ENCODE results near the gene WWC1. TPM values are rescaled to one million over a fixed set of nuclear protein-coding genes. Genes with fewer than 3 reads are reported as not detected.

WWC1 gene
- total and polyA plus RNA-seq, 9 of the 15 experiments (the other 6 are each of a cell fraction or from before 2014, with no cell fraction given), result under 0.01 to 0.54 (median 0.42) TPM; not detected in 6

DNA sequence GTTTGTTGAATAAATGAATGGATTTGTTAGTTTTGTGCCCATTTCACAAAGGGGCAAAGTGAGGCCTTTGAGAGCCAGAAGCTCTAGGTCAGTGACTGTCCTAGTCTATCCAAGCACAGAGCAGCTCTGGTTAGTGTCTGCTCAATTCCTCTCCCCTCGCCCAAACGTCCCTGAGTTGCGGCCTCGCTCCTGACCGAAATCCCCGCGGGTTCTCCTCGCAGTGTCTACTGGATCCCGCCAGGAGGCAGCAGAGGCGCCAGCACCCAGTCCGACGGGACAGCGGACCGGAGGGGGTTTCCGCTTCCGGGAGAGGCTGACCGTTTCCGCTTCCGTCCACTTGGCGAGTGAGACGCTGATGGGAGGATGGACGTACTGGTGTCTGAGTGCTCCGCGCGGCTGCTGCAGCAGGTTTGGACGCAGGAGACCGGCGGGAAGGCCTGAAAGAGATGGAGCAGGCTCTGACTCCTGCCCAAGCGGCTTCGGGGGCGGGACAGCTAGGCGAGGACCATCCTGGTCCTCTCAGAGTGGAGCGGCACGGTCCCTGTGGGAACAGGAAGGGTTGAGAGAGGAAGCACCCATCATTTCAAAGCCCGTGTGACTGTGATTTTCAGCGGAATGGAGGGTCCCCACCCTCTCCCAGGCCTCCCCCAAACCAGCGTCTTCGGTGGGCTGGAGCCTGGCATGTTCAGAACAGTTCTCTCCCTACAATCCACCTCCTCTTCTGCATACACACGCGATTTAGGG, 194.9 kb downstream of the WWC1 start, which contains the start of gene RARS1 (continued):
- TF ChIP-seq E2F3 (CRISPR knock-in tag; IDR thresholded peaks at IDR 0.05) (no peak), CBFA2T3 (IDR thresholded peaks at IDR 0.05) (no peak), FOXM1 (IDR thresholded peaks at IDR 0.05; ENCODE audit: low read depth) (no peak), FOXM1 (CRISPR knock-in tag; IDR thresholded peaks at IDR 0.05; ENCODE audit: low read depth) (no peak), MBD2 (IDR thresholded peaks at IDR 0.05; ENCODE audit: borderline replicate concordance, low read depth) (peak; percentile 82), ESRRB (CRISPR knock-in tag; IDR thresholded peaks at IDR 0.05; ENCODE audit: borderline replicate concordance) (no peak), LARP7 (IDR thresholded peaks at IDR 0.05) (0 out of 2 replicates have a peak, but pooled peaks have one; percentile 56), NCOR1 (IDR thresholded peaks at IDR 0.05) (no peak; the same call in 1 of the 2 replicates), TGIF2 (CRISPR knock-in tag; IDR thresholded peaks at IDR 0.05) (no peak), YBX1 (IDR thresholded peaks at IDR 0.05) (no peak), ZNF764 (CRISPR knock-in tag; IDR thresholded peaks at IDR 0.05; ENCODE audit: low read depth) (no peak), ZNF239 (CRISPR knock-in tag; IDR thresholded peaks at IDR 0.05) (no peak), HIVEP1 (CRISPR knock-in tag; IDR thresholded peaks at IDR 0.05) (no peak), BMI1 (IDR thresholded peaks at IDR 0.05; ENCODE audit: low read length) (no peak), ZNF507 (tag; conservative IDR thresholded peaks at IDR 0.05) (no peak), FIP1L1 (IDR thresholded peaks at IDR 0.05; ENCODE audit: low read depth, low read length, poor library complexity, severe bottlenecking) (peak; percentile 43), ZNF780A (CRISPR knock-in tag; IDR thresholded peaks at IDR 0.05) (no peak), STAT5B (CRISPR knock-in tag; IDR thresholded peaks at IDR 0.05) (no peak), TEAD4 (IDR thresholded peaks at IDR 0.05; ENCODE audit: low read length) (no peak), TEAD4 (CRISPR knock-in tag; IDR thresholded peaks at IDR 0.05; ENCODE audit: borderline replicate concordance) (no peak), BCL6 (CRISPR knock-in tag; IDR thresholded peaks at IDR 0.05) (no peak), HNRNPK (IDR thresholded peaks at IDR 0.05; ENCODE audit: low read depth, low read length, poor library complexity, severe bottlenecking) (no peak), DPF2 (IDR thresholded peaks at IDR 0.05) (no peak; the same call in 1 of the 2 replicates), U2AF1 (optimal IDR thresholded peaks at IDR 0.05; ENCODE audit: low read depth, low read length) (no peak)
- TF ChIP-seq, protein P1, sequence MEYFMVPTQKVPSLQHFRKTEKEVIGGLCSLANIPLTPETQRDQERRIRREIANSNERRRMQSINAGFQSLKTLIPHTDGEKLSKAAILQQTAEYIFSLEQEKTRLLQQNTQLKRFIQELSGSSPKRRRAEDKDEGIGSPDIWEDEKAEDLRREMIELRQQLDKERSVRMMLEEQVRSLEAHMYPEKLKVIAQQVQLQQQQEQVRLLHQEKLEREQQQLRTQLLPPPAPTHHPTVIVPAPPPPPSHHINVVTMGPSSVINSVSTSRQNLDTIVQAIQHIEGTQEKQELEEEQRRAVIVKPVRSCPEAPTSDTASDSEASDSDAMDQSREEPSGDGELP (CRISPR knock-in tag; IDR thresholded peaks at IDR 0.05; ENCODE audit: borderline replicate concordance), result peak; percentile 81
- TF ChIP-seq, protein P2, sequence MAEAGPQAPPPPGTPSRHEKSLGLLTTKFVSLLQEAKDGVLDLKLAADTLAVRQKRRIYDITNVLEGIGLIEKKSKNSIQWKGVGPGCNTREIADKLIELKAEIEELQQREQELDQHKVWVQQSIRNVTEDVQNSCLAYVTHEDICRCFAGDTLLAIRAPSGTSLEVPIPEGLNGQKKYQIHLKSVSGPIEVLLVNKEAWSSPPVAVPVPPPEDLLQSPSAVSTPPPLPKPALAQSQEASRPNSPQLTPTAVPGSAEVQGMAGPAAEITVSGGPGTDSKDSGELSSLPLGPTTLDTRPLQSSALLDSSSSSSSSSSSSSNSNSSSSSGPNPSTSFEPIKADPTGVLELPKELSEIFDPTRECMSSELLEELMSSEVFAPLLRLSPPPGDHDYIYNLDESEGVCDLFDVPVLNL (CRISPR knock-in tag; IDR thresholded peaks at IDR 0.05; ENCODE audit: low read depth), result no peak
- TF ChIP-seq, protein P3, sequence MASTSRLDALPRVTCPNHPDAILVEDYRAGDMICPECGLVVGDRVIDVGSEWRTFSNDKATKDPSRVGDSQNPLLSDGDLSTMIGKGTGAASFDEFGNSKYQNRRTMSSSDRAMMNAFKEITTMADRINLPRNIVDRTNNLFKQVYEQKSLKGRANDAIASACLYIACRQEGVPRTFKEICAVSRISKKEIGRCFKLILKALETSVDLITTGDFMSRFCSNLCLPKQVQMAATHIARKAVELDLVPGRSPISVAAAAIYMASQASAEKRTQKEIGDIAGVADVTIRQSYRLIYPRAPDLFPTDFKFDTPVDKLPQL (IDR thresholded peaks at IDR 0.05; ENCODE audit: extremely low read depth, insufficient read length), result no peak
- TF ChIP-seq, protein P4, sequence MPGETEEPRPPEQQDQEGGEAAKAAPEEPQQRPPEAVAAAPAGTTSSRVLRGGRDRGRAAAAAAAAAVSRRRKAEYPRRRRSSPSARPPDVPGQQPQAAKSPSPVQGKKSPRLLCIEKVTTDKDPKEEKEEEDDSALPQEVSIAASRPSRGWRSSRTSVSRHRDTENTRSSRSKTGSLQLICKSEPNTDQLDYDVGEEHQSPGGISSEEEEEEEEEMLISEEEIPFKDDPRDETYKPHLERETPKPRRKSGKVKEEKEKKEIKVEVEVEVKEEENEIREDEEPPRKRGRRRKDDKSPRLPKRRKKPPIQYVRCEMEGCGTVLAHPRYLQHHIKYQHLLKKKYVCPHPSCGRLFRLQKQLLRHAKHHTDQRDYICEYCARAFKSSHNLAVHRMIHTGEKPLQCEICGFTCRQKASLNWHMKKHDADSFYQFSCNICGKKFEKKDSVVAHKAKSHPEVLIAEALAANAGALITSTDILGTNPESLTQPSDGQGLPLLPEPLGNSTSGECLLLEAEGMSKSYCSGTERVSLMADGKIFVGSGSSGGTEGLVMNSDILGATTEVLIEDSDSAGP (CRISPR knock-in tag; IDR thresholded peaks at IDR 0.05), result no peak

All from K562 (cell line).